HEK293 (cell line): ENCODE results near the gene MTRF1L.

ENCODE experiments used
- CTCF ChIA-PET: fragments of 350-600 bp; formaldehyde crosslinking; extraction: SDS; loops from one replicate; lab custom pipeline; 2021; ENCODE audit warnings: antibody characterized with exemption; lab: Yijun Ruan, JAX
- POLR2A ChIA-PET: fragments of 300-600 bp; formaldehyde crosslinking; extraction: SDS; loops from one replicate; lab custom pipeline; 2020; ENCODE audit warnings: antibody characterized with exemption, inconsistent platforms; lab: Yijun Ruan, JAX
- H3K27ac ChIP-seq: fragments of 200-500 bp; sonication (Bioruptor generic); 2 replicates; pipeline ENCODE4 v1.5.1; 2014; ENCODE audit warnings: low read depth, low read length, control low read depth, inconsistent platforms; ENCODE audit errors: extremely low read depth
- H3K36me3 ChIP-seq, 2 experiments: fragments of 200-500 bp in 1 of 2; sonication (Bioruptor generic) in 1 of 2; 1 replicate in 1 of 2; 2 replicates in 1 of 2; pipeline ENCODE4 v1.5.1; 2014 to 2017; ENCODE audit warnings: inconsistent platforms in 2 of 2, low read length in 2 of 2; ENCODE audit not compliant: control insufficient read depth in 2 of 2, insufficient read depth in 1 of 2
- H3K4me1 ChIP-seq: fragments of 200-500 bp; sonication (Bioruptor generic); 2 replicates; pipeline ENCODE4 v1.5.1; 2014; ENCODE audit warnings: mild to moderate bottlenecking, low read length, inconsistent platforms; ENCODE audit not compliant: control insufficient read depth, insufficient read depth
- H3K4me3 ChIP-seq: 2 replicates; pipeline ENCODE4 v1.5.1; 2011; ENCODE audit warnings: low read depth, mild to moderate bottlenecking, control low read depth, low read length, moderate library complexity
- H3K9me3 ChIP-seq: fragments of 200-500 bp; sonication (Bioruptor generic); 2 replicates; pipeline ENCODE4 v1.5.1; 2014; ENCODE audit warnings: low read depth, low read length, inconsistent platforms; ENCODE audit not compliant: control insufficient read depth, insufficient read depth
- FEZF1 ChIP-seq: fragments of 450-650 bp; formaldehyde crosslinking; IDR thresholded peaks from 2 replicates; pipeline ENCODE4 v1.5.1; 2016; ENCODE audit warnings: missing biosample characterization, missing genetic modification characterization
- KLF16 ChIP-seq: fragments of 450-650 bp; formaldehyde crosslinking; IDR thresholded peaks from 2 replicates; pipeline ENCODE4 v1.5.1; 2017; ENCODE audit warnings: missing biosample characterization, missing genetic modification characterization
- PRDM2 ChIP-seq: fragments of 450-650 bp; formaldehyde crosslinking; IDR thresholded peaks from 2 replicates; pipeline ENCODE4 v1.5.1; 2016; ENCODE audit warnings: missing biosample characterization, missing genetic modification characterization, borderline replicate concordance
- REPIN1 ChIP-seq: fragments of 450-650 bp; formaldehyde crosslinking; IDR thresholded peaks from 2 replicates; pipeline ENCODE4 v1.5.1; 2017; ENCODE audit warnings: missing biosample characterization, missing genetic modification characterization, low read depth
- SCRT1 ChIP-seq: fragments of 450-650 bp; formaldehyde crosslinking; IDR thresholded peaks from 2 replicates; pipeline ENCODE4 v1.5.1; 2016; ENCODE audit warnings: missing biosample characterization, missing genetic modification characterization, borderline replicate concordance
- ZNF426 ChIP-seq: fragments of 450-650 bp; formaldehyde crosslinking; IDR thresholded peaks from 2 replicates; pipeline ENCODE4 v1.5.1; 2017; ENCODE audit warnings: missing biosample characterization, missing genetic modification characterization, mild to moderate bottlenecking, inconsistent platforms, moderate library complexity
- ZNF488 ChIP-seq: fragments of 450-650 bp; formaldehyde crosslinking; IDR thresholded peaks from 2 replicates; pipeline ENCODE4 v1.5.1; 2016; ENCODE audit warnings: missing biosample characterization, missing genetic modification characterization
- ZNF530 ChIP-seq: fragments of 450-650 bp; formaldehyde crosslinking; IDR thresholded peaks from 2 replicates; pipeline ENCODE4 v1.5.1; 2016; ENCODE audit warnings: low read depth, missing biosample characterization, missing genetic modification characterization
- ZNF623 ChIP-seq: fragments of 450-650 bp; formaldehyde crosslinking; IDR thresholded peaks from 2 replicates; pipeline ENCODE4 v1.5.1; 2016; ENCODE audit warnings: missing biosample characterization, missing genetic modification characterization
- ZNF660 ChIP-seq: fragments of 450-650 bp; IDR thresholded peaks from 2 replicates; pipeline ENCODE4 v1.5.1; 2018; ENCODE audit warnings: missing biosample characterization, mild to moderate bottlenecking, missing genetic modification characterization
- ZNF707 ChIP-seq: fragments of 450-650 bp; formaldehyde crosslinking; IDR thresholded peaks from 2 replicates; pipeline ENCODE4 v1.5.1; 2016; ENCODE audit warnings: missing biosample characterization, missing genetic modification characterization
- ZNF76 ChIP-seq: fragments of 450-650 bp; formaldehyde crosslinking; IDR thresholded peaks from 2 replicates; pipeline ENCODE4; 2016; ENCODE audit warnings: low read depth, missing biosample characterization, missing genetic modification characterization, borderline replicate concordance
- ZNF777 ChIP-seq: fragments of 450-650 bp; formaldehyde crosslinking; IDR thresholded peaks from 2 replicates; pipeline ENCODE4 v1.5.1; 2017; ENCODE audit warnings: missing biosample characterization, missing genetic modification characterization, borderline replicate concordance
- TF ChIP-seq, protein P1 (sequence below): fragments of 450-650 bp; formaldehyde crosslinking; IDR thresholded peaks from 2 replicates; pipeline ENCODE4 v1.5.1; 2016; ENCODE audit warnings: missing biosample characterization, missing genetic modification characterization
- TF ChIP-seq, protein P2 (sequence below): fragments of 450-650 bp; formaldehyde crosslinking; IDR thresholded peaks from 2 replicates; pipeline ENCODE4 v1.5.1; 2016; ENCODE audit warnings: missing biosample characterization, missing genetic modification characterization, borderline replicate concordance

The MTRF1L gene

DNA sequence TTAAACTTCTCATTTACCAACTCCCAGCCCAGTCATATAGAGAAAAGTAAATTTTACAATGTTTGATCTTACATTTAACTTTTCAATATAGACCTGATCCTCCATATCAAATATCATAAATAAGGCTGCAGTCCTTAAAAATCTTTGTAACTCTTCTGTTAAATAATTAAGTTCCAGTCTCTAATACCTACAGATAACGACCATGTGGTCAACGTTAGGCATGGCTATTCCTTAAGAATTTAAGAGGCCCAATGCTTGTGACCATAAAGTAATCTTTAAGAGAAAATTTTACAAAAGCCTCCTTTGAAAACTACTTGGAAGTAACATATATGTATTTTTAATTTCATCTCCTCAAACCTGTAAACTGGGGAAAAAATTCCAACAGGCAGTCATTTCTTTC lies 21.3 kb downstream of the MTRF1L start:
- TF ChIP-seq ZNF707 (tag by site-specific recombination): no peak
- no peak for TF ChIP-seq PRDM2 (tag by site-specific recombination)
- TF ChIP-seq FEZF1: no peak
- TF ChIP-seq, protein P1, sequence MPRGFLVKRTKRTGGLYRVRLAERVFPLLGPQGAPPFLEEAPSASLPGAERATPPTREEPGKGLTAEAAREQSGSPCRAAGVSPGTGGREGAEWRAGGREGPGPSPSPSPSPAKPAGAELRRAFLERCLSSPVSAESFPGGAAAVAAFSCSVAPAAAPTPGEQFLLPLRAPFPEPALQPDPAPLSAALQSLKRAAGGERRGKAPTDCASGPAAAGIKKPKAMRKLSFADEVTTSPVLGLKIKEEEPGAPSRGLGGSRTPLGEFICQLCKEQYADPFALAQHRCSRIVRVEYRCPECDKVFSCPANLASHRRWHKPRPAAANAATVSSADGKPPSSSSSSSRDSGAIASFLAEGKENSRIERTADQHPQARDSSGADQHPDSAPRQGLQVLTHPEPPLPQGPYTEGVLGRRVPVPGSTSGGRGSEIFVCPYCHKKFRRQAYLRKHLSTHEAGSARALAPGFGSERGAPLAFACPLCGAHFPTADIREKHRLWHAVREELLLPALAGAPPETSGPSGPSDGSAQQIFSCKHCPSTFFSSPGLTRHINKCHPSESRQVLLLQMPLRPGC (tag by site-specific recombination): no peak
- TF ChIP-seq ZNF623 (tag by site-specific recombination): no peak
- TF ChIP-seq ZNF76 (tag by site-specific recombination): no peak
- TF ChIP-seq SCRT1 (tag by site-specific recombination): no peak
- TF ChIP-seq REPIN1 (tag by site-specific recombination): no peak
- TF ChIP-seq, protein P2, sequence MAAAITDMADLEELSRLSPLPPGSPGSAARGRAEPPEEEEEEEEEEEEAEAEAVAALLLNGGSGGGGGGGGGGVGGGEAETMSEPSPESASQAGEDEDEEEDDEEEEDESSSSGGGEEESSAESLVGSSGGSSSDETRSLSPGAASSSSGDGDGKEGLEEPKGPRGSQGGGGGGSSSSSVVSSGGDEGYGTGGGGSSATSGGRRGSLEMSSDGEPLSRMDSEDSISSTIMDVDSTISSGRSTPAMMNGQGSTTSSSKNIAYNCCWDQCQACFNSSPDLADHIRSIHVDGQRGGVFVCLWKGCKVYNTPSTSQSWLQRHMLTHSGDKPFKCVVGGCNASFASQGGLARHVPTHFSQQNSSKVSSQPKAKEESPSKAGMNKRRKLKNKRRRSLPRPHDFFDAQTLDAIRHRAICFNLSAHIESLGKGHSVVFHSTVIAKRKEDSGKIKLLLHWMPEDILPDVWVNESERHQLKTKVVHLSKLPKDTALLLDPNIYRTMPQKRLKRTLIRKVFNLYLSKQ (tag by site-specific recombination): no peak
- no peak for TF ChIP-seq ZNF426 (tag by site-specific recombination)
- TF ChIP-seq ZNF488 (tag by site-specific recombination): no peak
- TF ChIP-seq ZNF777: no peak
- no peak for TF ChIP-seq KLF16 (tag by site-specific recombination)
- no peak for TF ChIP-seq ZNF660 (tag by site-specific recombination)
- H3K9me3 ChIP-seq: no peaks in the 10 kb centered on the region
- peaks cover 4% of the 10 kb centered on the region; the same call in 1 of the 2 replicates for H3K4me1 ChIP-seq
- no peak overlapping the region for H3K27ac ChIP-seq
- H3K36me3 ChIP-seq: peaks cover 10 to 60% of the 10 kb centered on the region in 2 experiments
- ChIA-PET CTCF (interaction anchor here (0.6 kb wide), 1 partner anchor 161 kb away, joined by 6 read pairs; no protein-coding TSS in a partner anchor), POLR2A (interaction anchor here (0.7 kb wide), 1 partner anchor 338 kb away, joined by 6 read pairs; no protein-coding TSS in a partner anchor)
- peak overlapping the region; percentile 100 for H3K4me3 ChIP-seq

DNA sequence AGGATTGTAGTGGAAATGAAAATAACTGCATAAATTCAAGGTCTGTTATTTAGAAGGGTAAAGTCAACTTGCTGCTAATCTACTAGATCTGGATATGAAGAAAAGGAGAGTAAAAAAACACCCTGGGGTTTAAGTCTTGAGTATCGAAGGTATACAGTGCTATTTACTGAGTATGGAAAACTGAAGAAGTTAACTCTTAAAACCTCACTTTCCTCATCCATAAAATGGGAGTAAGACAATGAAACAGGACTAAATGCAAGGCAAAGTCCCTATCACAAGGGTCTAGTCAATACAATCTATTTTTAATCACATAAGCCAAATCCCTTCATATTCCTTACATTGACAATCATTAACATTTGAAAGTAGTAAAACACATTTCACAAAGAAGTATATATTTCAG lies 21.9 kb downstream of the MTRF1L start:
- TF ChIP-seq ZNF660 (tag by site-specific recombination): 0 out of 2 replicates have a peak, but pooled peaks have one; percentile 26
- no peak for TF ChIP-seq ZNF530
- H3K36me3 ChIP-seq: peaks cover 10 to 60% of the 10 kb centered on the region in 2 experiments
- H3K9me3 ChIP-seq: no peaks in the 10 kb centered on the region
- no peak overlapping the region for H3K27ac ChIP-seq
- H3K4me3 ChIP-seq: peak overlapping the region; percentile 100
- peaks cover 4% of the 10 kb centered on the region; the same call in 1 of the 2 replicates for H3K4me1 ChIP-seq
- ChIA-PET CTCF (no interaction called here), POLR2A (no interaction called here)
